RWPE1 (cell line): ENCODE measurements around the gene MYMK.
A peak's percentile ranks its signal among the peaks of the same experiment; 100 is the strongest.

Experiments used
- CTCF ChIA-PET: fragments of 350-600 bp; sonication (Branson Sonifier 250); formaldehyde crosslinking; extraction: SDS; loops from one replicate; lab custom pipeline; 2021; lab: Yijun Ruan, JAX
- POLR2A ChIA-PET: fragments of 400-600 bp; formaldehyde crosslinking; extraction: SDS; loops from one replicate; lab custom pipeline; 2020; ENCODE audit warnings: antibody characterized with exemption; ENCODE audit not compliant: low non-redundant PET; lab: Yijun Ruan, JAX
- DNase-seq: peaks from one replicate; pipeline ENCODE4 v3.0.0; 2012; ENCODE audit warnings: low spot score
- H3K27ac ChIP-seq: fragments of 450-650 bp; 2 replicates; pipeline ENCODE4 v1.5.1; 2017
- TF ChIP-seq, protein P1 (sequence below): fragments of 450-650 bp; conservative IDR thresholded peaks from 2 replicates; pipeline ENCODE4 v1.5.1; 2017; ENCODE audit warnings: low read depth, mild to moderate bottlenecking

Gene MYMK

DNA sequence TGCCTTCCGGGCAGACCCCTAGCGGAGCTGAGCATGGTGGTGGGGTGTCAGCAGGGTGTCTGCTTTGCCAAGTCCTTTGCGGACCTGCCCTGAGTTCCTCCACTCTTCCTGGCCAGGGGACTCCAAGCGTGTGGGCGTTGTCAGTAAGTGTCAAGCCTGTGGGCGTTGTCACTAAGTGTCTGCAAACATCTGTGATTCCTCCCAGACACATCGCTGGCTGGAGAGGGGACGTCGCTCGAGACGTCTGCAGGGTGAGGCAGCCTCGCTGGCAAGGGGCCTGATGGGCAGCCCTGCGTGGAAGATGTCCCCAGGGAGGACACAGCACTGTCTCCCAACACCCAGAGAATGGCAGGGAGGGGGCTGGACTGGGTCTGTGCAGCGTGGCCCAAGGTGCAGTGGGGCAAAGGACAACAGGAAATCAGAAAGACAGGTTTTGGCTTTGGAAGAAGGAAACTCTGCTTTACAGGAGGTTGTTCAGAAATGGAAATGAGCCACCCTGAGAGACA is 38.6 kb upstream of the MYMK start:
- ChIA-PET POLR2A (no interaction called here), CTCF (no interaction called here)
- no peak for DNase-seq
- TF ChIP-seq, protein P1, sequence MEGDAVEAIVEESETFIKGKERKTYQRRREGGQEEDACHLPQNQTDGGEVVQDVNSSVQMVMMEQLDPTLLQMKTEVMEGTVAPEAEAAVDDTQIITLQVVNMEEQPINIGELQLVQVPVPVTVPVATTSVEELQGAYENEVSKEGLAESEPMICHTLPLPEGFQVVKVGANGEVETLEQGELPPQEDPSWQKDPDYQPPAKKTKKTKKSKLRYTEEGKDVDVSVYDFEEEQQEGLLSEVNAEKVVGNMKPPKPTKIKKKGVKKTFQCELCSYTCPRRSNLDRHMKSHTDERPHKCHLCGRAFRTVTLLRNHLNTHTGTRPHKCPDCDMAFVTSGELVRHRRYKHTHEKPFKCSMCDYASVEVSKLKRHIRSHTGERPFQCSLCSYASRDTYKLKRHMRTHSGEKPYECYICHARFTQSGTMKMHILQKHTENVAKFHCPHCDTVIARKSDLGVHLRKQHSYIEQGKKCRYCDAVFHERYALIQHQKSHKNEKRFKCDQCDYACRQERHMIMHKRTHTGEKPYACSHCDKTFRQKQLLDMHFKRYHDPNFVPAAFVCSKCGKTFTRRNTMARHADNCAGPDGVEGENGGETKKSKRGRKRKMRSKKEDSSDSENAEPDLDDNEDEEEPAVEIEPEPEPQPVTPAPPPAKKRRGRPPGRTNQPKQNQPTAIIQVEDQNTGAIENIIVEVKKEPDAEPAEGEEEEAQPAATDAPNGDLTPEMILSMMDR = no peak
- no peak overlapping the region for H3K27ac ChIP-seq

DNA sequence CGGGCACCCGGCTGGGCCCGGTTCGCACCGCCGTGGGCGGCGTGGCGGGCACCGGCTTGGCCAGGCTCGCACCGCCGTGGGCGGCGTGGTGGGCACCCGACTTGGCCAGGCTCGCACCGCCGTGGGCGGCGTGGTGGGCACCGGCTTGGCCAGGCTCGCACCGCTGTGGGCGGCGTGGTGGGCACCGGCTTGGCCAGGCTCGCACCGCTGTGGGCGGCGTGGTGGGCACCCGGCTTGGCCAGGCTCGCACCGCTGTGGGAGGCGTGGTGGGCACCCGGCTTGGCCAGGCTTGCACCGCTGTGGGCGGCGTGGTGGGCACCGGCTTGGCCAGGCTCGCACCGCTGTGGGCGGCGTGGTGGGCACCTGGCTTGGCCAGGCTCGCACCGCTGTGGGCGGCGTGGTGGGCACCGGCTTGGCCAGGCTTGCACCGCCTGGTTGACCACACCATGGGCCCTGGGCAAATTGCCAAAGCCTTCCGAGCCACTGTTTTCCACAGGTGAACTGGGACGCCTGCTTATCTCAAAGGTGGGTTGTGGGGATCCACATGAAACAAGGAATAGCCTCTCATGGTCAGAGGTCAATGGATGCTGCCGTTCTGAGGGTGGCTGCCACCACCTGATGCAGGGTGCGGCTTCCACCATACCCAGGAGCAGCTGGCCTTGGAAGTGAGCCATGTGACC is 38.0 kb upstream of the MYMK start:
- POLR2A ChIA-PET = no interaction called here
- no peak for DNase-seq
- CTCF ChIA-PET = no interaction called here
- H3K27ac ChIP-seq = no peak overlapping the region
- TF ChIP-seq, protein P1 = no peak

DNA sequence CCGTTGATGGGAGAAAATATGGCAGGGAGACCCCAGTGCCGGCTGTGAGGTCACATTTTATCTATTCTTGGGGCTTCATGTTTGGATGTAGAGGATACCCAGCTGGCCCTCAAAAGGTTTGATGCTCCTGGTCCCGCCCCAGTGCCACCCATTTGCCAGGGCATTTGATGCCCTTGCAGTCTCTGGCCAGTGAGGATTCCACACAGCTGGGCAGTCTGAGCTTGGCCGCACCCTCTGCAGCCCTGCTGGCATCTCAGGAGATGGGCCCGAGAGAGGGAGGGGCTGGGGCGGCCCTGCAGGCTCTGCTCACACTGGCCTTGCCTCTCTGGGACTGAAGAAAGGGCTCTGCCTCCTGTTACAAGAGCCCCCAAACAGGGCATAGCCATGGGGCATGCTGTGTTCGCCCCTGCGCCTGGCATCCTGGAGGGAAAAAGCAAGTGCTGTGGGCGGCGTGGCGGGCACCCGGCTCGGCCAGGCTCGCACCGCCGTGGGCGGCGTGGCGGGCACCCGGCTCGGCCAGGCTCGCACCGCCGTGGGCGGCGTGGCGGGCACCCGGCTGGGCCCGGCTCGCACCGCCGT is 37.3 kb upstream of the MYMK start:
- DNase-seq = no peak
- TF ChIP-seq, protein P1 = no peak
- ChIA-PET POLR2A (no interaction called here), CTCF (interaction anchor here (0.6 kb wide), 1 partner anchor 412 kb away, joined by 3 read pairs; no protein-coding TSS in a partner anchor)
- no peak overlapping the region for H3K27ac ChIP-seq

DNA sequence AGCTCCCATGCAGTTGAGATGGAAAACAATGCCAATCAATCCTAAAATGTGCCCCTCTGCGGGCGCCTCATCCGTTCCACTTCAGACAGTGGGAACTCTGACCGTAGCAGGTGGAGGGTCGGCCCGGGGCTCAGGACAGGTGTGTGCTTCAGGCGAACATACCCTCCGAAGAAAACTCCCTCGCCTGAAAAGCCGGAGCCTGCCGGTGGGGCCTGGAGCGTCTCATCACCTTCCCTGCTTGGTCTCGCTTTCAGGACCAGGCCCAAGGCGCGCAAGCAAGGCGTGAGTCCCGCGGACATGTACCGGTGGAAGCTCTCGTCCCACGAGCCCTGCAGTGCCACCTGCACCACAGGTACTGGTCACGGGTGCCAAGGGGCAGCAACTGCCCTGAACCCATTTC is 36.2 kb upstream of the MYMK start:
- H3K27ac ChIP-seq = no peak overlapping the region
- ChIA-PET CTCF (interaction anchor here (0.6 to 1.2 kb wide), 3 partner anchors 28 to 154 kb away, joined by 3 to 5 read pairs (median 4); no protein-coding TSS in a partner anchor), POLR2A (no interaction called here)
- DNase-seq = no peak
- TF ChIP-seq, protein P1 = no peak

DNA sequence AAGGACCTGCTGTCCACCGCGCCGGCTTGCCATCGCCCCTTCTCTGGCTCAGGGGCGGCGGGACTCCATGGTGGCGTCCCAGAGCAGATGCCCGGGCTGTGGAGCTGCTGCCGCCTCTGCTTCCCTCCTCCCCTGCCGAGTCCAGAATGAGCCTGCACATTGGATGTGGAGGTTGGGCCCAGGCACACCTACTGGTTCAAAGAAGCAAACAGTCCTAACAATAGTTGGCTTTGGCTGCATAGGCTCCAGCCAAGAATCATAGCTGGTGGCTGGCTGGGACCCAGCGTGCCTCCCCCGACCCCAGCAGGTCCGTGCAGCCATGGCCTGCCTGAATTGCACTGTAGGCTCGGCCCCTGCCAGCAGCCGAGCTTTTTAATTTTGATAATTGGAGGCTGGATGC is 35.6 kb upstream of the MYMK start:
- POLR2A ChIA-PET = no interaction called here
- TF ChIP-seq, protein P1 = no peak
- no peak for DNase-seq
- H3K27ac ChIP-seq = no peak overlapping the region
- CTCF ChIA-PET = interaction anchor here (0.7 to 1.2 kb wide), 2 partner anchors 27 to 154 kb away, joined by 3 to 5 read pairs; no protein-coding TSS in a partner anchor

DNA sequence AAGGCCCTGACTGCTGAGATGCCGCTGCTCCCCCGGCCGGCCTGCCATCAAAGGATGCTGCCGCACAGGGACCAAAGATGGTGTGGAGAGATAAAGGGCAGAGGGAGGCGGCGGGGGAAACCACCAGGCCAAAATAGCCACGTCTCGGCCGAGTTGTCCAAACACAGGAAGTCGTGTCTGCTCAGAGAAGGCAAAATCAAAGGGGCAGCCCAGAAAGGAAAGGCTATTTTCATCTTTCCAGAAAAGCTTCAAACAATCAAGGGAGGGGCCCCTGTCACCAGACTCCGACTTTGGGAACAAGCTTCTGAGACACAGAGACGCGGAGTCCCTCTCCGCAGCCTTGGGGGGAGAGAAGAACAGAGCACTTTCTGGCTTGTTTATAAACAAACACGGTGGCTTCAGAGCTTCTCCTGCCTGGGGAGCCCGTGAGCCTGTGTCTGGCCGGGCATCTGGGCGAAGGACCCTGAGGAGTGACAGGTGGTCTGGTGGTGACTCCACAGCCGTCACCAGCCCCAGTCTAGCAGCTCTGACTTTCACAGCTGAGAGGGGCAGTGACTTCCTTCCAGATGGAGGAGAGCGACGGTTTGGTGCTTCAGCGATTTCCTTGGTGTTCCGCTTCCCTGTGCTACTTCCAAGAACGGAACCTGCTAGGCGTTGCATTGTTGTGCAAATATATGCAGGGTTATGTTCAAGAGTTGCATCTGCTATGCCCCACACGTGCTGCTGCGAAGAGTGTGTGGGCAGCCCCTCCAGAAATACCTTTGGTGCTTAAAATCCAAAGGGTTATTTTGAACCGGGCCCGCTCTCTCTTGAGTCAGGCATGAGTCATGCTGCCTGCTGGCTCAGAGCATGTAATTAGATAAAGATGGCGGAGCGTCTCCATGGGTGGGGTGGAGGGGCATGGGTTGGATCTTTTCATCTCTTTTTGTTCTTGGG is 33.7 kb upstream of the MYMK start:
- POLR2A ChIA-PET = no interaction called here
- TF ChIP-seq, protein P1 = no peak
- CTCF ChIA-PET = interaction anchor here (0.7 to 1.2 kb wide), 4 partner anchors 28 to 351 kb away, joined by 3 read pairs; no protein-coding TSS in a partner anchor
- peak; percentile 89 for DNase-seq
- H3K27ac ChIP-seq = no peak overlapping the region
